K562 (cell line): ENCODE results near the gene JADE2. TPM values are rescaled to one million over a fixed set of nuclear protein-coding genes. Genes with fewer than 3 reads are reported as not detected.
A peak's percentile ranks its signal among the peaks of the same experiment; 100 is the strongest.

Source experiments
- AFF4 ChIP-seq: sonication (generic); formaldehyde crosslinking; IDR thresholded peaks from 2 replicates; pipeline ENCODE4 v1.8.0; 2023; ENCODE audit warnings: mild to moderate bottlenecking, missing genetic modification reagents
- DNMT1 ChIP-seq: fragments of 450-650 bp; IDR thresholded peaks from 2 replicates; pipeline ENCODE4 v1.6.1; 2016; ENCODE audit warnings: antibody characterized with exemption, mild to moderate bottlenecking
- GABPB1 ChIP-seq: sonication (generic); formaldehyde crosslinking; IDR thresholded peaks from 2 replicates; pipeline ENCODE4 v1.8.0; 2022; ENCODE audit warnings: mild to moderate bottlenecking, missing genetic modification reagents
- HDGF ChIP-seq: fragments of 450-650 bp; IDR thresholded peaks from 2 replicates; pipeline ENCODE4 v1.6.1; 2016
- HNRNPL ChIP-seq: fragments of 200-400 bp; formaldehyde crosslinking; IDR thresholded peaks from 2 replicates; pipeline ENCODE4 v1.6.1; 2017; ENCODE audit warnings: low read depth, mild to moderate bottlenecking, low read length
- KAT2B ChIP-seq: IDR thresholded peaks from one replicate; pipeline ENCODE4 v1.6.1; 2012; ENCODE audit warnings: low read depth, mild to moderate bottlenecking, control low read depth, inconsistent platforms, low read length, moderate library complexity
- MLX ChIP-seq, 2 experiments: fragments of 450-650 bp in 1 of 2; sonication (generic) in 1 of 2; formaldehyde crosslinking; conservative IDR thresholded peaks; 2 replicates each; pipeline versions ENCODE4 v1.4.0 to v1.8.1; 2020 to 2022; ENCODE audit warnings: mild to moderate bottlenecking in 1 of 2, missing genetic modification reagents in 1 of 2
- NCOA1 ChIP-seq: fragments of 450-650 bp; IDR thresholded peaks from 2 replicates; pipeline ENCODE4 v1.6.1; 2016; ENCODE audit warnings: low read depth
- SFPQ ChIP-seq: fragments of 200-400 bp; formaldehyde crosslinking; IDR thresholded peaks from 2 replicates; pipeline ENCODE4 v1.6.1; 2017; ENCODE audit warnings: mild to moderate bottlenecking, low read depth, low read length, moderate library complexity
- TEAD1 ChIP-seq, 2 experiments: fragments of 450-650 bp in 1 of 2; sonication (generic) in 1 of 2; formaldehyde crosslinking; IDR thresholded peaks; 2 replicates each; pipeline versions ENCODE4 v1.4.0 to v1.8.0; 2020 to 2022; ENCODE audit warnings: mild to moderate bottlenecking in 2 of 2, missing genetic modification reagents in 1 of 2
- ZNF586 ChIP-seq: fragments of 450-650 bp; formaldehyde crosslinking; conservative IDR thresholded peaks from 2 replicates; pipeline ENCODE4 v1.4.0; 2020; ENCODE audit warnings: mild to moderate bottlenecking, moderate library complexity
- polyA plus RNA-seq, 8 experiments: library from polyadenylated mRNA; depleted of rRNA in 4 of 8; stranded (reverse) in 5 of 8; unstranded in 3 of 8; fragments of >200 nt; fragmentation: Nextera tagmentation in 2 of 8; fragmentation: Illumina TruSeq in 1 of 8; extraction: Ambion mirVana in 2 of 8; extraction: Trizol in 1 of 8; gene quantifications; 2 replicates each; pipeline versions ENCODE4 v1.2.1 to v1.2.3, GENCODE V29; 2011 to 2014; ENCODE audit warnings: inconsistent platforms in 1 of 8, missing spikeins in 1 of 8
- total RNA-seq, 7 experiments: library from RNA; depleted of rRNA in 6 of 7; stranded (reverse); fragments of >200 nt in 6 of 7; fragmentation: Illumina TruSeq in 2 of 7; extraction: Trizol in 2 of 7; gene quantifications; 2 replicates each; pipeline versions ENCODE4 v1.2.1 to v1.2.3, GENCODE V29; 2011 to 2021; ENCODE audit warnings: low replicate concordance in 1 of 7
- TF ChIP-seq, protein P1 (sequence below), 3 experiments: fragments of 200-800 bp in 1 of 3; sonication (Bioruptor generic) in 1 of 3; sonication (generic) in 1 of 3; formaldehyde crosslinking in 1 of 3; IDR thresholded peaks; 2 replicates each; pipeline versions ENCODE4 v1.6.1 to v1.8.0; 2016 to 2022; ENCODE audit warnings: mild to moderate bottlenecking in 2 of 3, missing compliant biosample characterization in 2 of 3, missing genetic modification characterization in 2 of 3, missing genetic modification reagents in 1 of 3
- TF ChIP-seq, protein P2 (sequence below), 2 experiments: fragments of 450-650 bp; IDR thresholded peaks; 2 replicates each; pipeline ENCODE4 v1.6.1; 2016
- TF ChIP-seq, protein P3 (sequence below): sonication (generic); formaldehyde crosslinking; IDR thresholded peaks from 2 replicates; pipeline ENCODE4 v1.8.0; 2022; ENCODE audit warnings: missing genetic modification reagents, mild to moderate bottlenecking, moderate library complexity, borderline replicate concordance

JADE2 gene
- total and polyA plus RNA-seq, 9 of the 15 experiments (the other 6 are each of a cell fraction or from before 2014, with no cell fraction given): 0.50 to 23.3 (median 9.1) TPM

DNA sequence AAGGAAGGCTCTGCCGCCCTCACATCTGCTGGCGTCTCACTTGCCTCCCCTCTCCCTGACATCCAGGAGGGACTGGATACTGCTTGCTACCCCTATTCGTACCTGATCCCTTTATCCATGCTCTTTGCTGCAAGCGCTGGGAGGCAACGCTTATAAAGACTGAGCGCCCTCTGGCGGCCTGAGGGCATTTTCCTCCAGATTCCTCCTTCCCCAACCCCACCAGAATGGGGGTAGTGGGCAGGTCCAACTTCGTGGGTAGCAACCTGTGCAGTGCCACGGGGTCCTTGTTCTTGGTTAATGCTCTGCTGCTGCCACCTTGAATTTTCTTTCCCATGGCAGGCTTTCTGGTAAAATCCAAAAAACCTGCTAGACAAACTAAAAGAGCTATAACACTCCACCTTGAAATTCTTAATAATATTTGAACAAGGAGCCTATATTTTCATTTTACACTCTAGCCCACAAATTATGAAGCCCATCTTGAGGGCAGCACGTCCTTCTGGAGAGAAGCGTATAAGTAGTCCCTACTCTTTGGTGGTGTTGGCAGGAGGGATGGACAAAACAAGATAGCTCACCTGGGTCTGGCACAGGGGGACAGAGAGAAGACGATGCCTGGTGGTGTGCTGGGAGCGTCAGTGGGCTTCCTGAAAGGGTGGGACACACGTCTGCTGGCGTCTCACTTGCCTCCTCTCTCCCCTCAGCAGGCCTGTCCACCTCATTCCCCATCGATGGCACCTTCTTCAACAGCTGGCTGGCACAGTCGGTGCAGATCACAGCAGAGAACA is 52.5 kb downstream of the JADE2 start (continued):
- TF ChIP-seq ZNF586 (no peak), HDGF (peak; percentile 41; the same call in 1 of the 2 replicates), GABPB1 (CRISPR knock-in tag) (0 out of 2 replicates have a peak, but pooled peaks have one; percentile 18), NCOA1 (no peak), MLX (CRISPR knock-in tag; conservative IDR thresholded peaks at IDR 0.05) (no peak), SFPQ (no peak), KAT2B (no peak), DNMT1 (0 out of 2 replicates have a peak, but pooled peaks have one; percentile 56), AFF4 (no peak), HNRNPL (no peak), TEAD1 (CRISPR knock-in tag; IDR thresholded peaks at IDR 0.05) (peak in 1 of 2 experiments; percentile 62; a peak in 1 of 4 replicates)
- TF ChIP-seq, protein P1, sequence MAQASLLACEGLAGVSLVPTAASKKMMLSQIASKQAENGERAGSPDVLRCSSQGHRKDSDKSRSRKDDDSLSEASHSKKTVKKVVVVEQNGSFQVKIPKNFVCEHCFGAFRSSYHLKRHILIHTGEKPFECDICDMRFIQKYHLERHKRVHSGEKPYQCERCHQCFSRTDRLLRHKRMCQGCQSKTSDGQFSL (CRISPR knock-in tag; IDR thresholded peaks at IDR 0.05): no peak
- TF ChIP-seq, protein P1 (tag; IDR thresholded peaks at IDR 0.05): no peak
- TF ChIP-seq, protein P2, sequence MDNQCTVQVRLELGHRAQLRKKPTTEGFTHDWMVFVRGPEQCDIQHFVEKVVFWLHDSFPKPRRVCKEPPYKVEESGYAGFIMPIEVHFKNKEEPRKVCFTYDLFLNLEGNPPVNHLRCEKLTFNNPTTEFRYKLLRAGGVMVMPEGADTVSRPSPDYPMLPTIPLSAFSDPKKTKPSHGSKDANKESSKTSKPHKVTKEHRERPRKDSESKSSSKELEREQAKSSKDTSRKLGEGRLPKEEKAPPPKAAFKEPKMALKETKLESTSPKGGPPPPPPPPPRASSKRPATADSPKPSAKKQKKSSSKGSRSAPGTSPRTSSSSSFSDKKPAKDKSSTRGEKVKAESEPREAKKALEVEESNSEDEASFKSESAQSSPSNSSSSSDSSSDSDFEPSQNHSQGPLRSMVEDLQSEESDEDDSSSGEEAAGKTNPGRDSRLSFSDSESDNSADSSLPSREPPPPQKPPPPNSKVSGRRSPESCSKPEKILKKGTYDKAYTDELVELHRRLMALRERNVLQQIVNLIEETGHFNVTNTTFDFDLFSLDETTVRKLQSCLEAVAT (IDR thresholded peaks at IDR 0.05): 0 out of 4 replicates have a peak, but pooled peaks of 1 of the 2 experiments have one; percentile 49
- TF ChIP-seq, protein P3, sequence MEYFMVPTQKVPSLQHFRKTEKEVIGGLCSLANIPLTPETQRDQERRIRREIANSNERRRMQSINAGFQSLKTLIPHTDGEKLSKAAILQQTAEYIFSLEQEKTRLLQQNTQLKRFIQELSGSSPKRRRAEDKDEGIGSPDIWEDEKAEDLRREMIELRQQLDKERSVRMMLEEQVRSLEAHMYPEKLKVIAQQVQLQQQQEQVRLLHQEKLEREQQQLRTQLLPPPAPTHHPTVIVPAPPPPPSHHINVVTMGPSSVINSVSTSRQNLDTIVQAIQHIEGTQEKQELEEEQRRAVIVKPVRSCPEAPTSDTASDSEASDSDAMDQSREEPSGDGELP (CRISPR knock-in tag): peak; percentile 22; the same call in 1 of the 2 replicates
